Activated CD4-positive, alpha-beta T cell treated with anti-CD3 and anti-CD28 coated beads, Interleukin-2, amount 10 ng/mL, durations not matched to agents 7 days and 5 days (primary cell): ENCODE data around the gene SEMA3A. TPM values are rescaled to one million over a fixed set of nuclear protein-coding genes. Genes with fewer than 3 reads are reported as not detected.
A peak's percentile ranks its signal among the peaks of the same experiment; 100 is the strongest.

Experiments
- CTCF ChIA-PET: fragments of 350-600 bp; sonication (Branson Sonifier 250); formaldehyde crosslinking; loops from one replicate; lab custom pipeline; 2021; ENCODE audit warnings: antibody characterized with exemption; lab: Charles Lee
- POLR2A ChIA-PET: fragments of 350-600 bp; sonication (Branson Sonifier 250); formaldehyde crosslinking; loops from one replicate; lab custom pipeline; 2021; ENCODE audit warnings: antibody characterized with exemption; lab: Charles Lee
- DNase-seq: peaks from one replicate; pipeline ENCODE4 v3.0.0-alpha.2; 2020
- H3K27ac Mint-ChIP-seq: one replicate; pipeline ENCODE4 v1.8.0; 2021; ENCODE audit warnings: mild to moderate bottlenecking, moderate library complexity, mixed read lengths
- H3K27me3 Mint-ChIP-seq: one replicate; pipeline ENCODE4 v1.8.0; 2021; ENCODE audit warnings: mixed read lengths
- H3K36me3 Mint-ChIP-seq: one replicate; pipeline ENCODE4 v1.8.0; 2021; ENCODE audit warnings: low read depth, mixed read lengths
- H3K4me1 Mint-ChIP-seq: one replicate; pipeline ENCODE4 v1.8.0; 2021; ENCODE audit warnings: mixed read lengths
- H3K4me3 Mint-ChIP-seq: one replicate; pipeline ENCODE4 v1.8.0; 2021; ENCODE audit warnings: mild to moderate bottlenecking, moderate library complexity, mixed read lengths
- H3K9me3 Mint-ChIP-seq: one replicate; pipeline ENCODE4 v1.8.0; 2021; ENCODE audit warnings: mixed read lengths
- total RNA-seq, 2 experiments: library from RNA; stranded (reverse); gene quantifications; one replicate each; pipeline ENCODE4 v1.2.3, GENCODE V29; 2021

Gene SEMA3A
- total RNA-seq, 2 experiments from 2014 or later, result 1.3 to 1.4 TPM

- DNase-seq, result no peak
- POLR2A ChIA-PET, result no interaction called here
- H3K4me1 Mint-ChIP-seq, result no peaks in the 10 kb centered on the region
- H3K9me3 Mint-ChIP-seq, result peaks cover 2% of the 10 kb centered on the region
- CTCF ChIA-PET, result no interaction called here
- H3K27ac Mint-ChIP-seq, result no peak overlapping the region
- H3K36me3 Mint-ChIP-seq, result no peaks in the 10 kb centered on the region
- H3K27me3 Mint-ChIP-seq, result no peaks in the 10 kb centered on the region
- H3K4me3 Mint-ChIP-seq, result no peak overlapping the region
These were observed 84.2 kb downstream of the SEMA3A start for GRCh38 chr7:84110400-84110799.

- no peak overlapping the region for H3K4me3 Mint-ChIP-seq
- CTCF ChIA-PET, result no interaction called here
- POLR2A ChIA-PET, result no interaction called here
- no peak for DNase-seq
- H3K4me1 Mint-ChIP-seq, result no peaks in the 10 kb centered on the region
- no peaks in the 10 kb centered on the region for H3K36me3 Mint-ChIP-seq
- peaks cover 2% of the 10 kb centered on the region for H3K9me3 Mint-ChIP-seq
- no peaks in the 10 kb centered on the region for H3K27me3 Mint-ChIP-seq
- H3K27ac Mint-ChIP-seq, result no peak overlapping the region
These were observed 85.8 kb downstream of the SEMA3A start for GRCh38 chr7:84108787-84109186.

- CTCF ChIA-PET, result no interaction called here
- DNase-seq, result no peak
- Mint-ChIP-seq H3K27ac (no peak overlapping the region), H3K4me3 (no peak overlapping the region), H3K4me1 (no peaks in the 10 kb centered on the region), H3K36me3 (no peaks in the 10 kb centered on the region), H3K27me3 (no peaks in the 10 kb centered on the region), H3K9me3 (peaks cover 2% of the 10 kb centered on the region)
- POLR2A ChIA-PET, result no interaction called here
These were observed 86.5 kb downstream of the SEMA3A start for GRCh38 chr7:84108119-84108518.

- no peaks in the 10 kb centered on the region for H3K27me3 Mint-ChIP-seq
- H3K36me3 Mint-ChIP-seq, result no peaks in the 10 kb centered on the region
These were observed 87.3 kb downstream of the SEMA3A start for GRCh38 chr7:84107259-84107658.

GRCh38 chr7:84106291-84106690 lies 88.3 kb downstream of the SEMA3A start:
- CTCF ChIA-PET, result no interaction called here
- Mint-ChIP-seq H3K27ac (no peak overlapping the region), H3K9me3 (peaks cover 2% of the 10 kb centered on the region), H3K27me3 (no peaks in the 10 kb centered on the region), H3K36me3 (no peaks in the 10 kb centered on the region), H3K4me1 (no peaks in the 10 kb centered on the region), H3K4me3 (no peak overlapping the region)
- POLR2A ChIA-PET, result no interaction called here
- no peak for DNase-seq

More at GRCh38 chr7:84107259-84107658, 87.3 kb downstream of the SEMA3A start:
- DNase-seq, result no peak
- no peaks in the 10 kb centered on the region for H3K4me1 Mint-ChIP-seq
- no peak overlapping the region for H3K4me3 Mint-ChIP-seq
- CTCF ChIA-PET, result no interaction called here
- POLR2A ChIA-PET, result no interaction called here
- no peak overlapping the region for H3K27ac Mint-ChIP-seq
- H3K9me3 Mint-ChIP-seq, result peaks cover 2% of the 10 kb centered on the region

GRCh38 chr7:84105586-84105985 lies 89.0 kb downstream of the SEMA3A start:
- ChIA-PET CTCF (no interaction called here), POLR2A (no interaction called here)
- H3K27ac Mint-ChIP-seq, result no peak overlapping the region
- H3K9me3 Mint-ChIP-seq, result peaks cover 2% of the 10 kb centered on the region
- DNase-seq, result no peak
- no peaks in the 10 kb centered on the region for H3K27me3 Mint-ChIP-seq
- H3K4me1 Mint-ChIP-seq, result no peaks in the 10 kb centered on the region
- no peaks in the 10 kb centered on the region for H3K36me3 Mint-ChIP-seq
- H3K4me3 Mint-ChIP-seq, result no peak overlapping the region

- Mint-ChIP-seq H3K4me1 (no peaks in the 10 kb centered on the region), H3K36me3 (no peaks in the 10 kb centered on the region), H3K9me3 (peaks cover 2% of the 10 kb centered on the region), H3K27me3 (no peaks in the 10 kb centered on the region), H3K4me3 (no peak overlapping the region), H3K27ac (no peak overlapping the region)
- no peak for DNase-seq
- ChIA-PET CTCF (no interaction called here), POLR2A (no interaction called here)
These were observed 89.8 kb downstream of the SEMA3A start for GRCh38 chr7:84104826-84105225.

GRCh38 chr7:84102213-84102612 lies 92.4 kb downstream of the SEMA3A start:
- no peaks in the 10 kb centered on the region for H3K36me3 Mint-ChIP-seq
- peaks cover 4% of the 10 kb centered on the region for H3K9me3 Mint-ChIP-seq
- no peaks in the 10 kb centered on the region for H3K4me1 Mint-ChIP-seq
- ChIA-PET CTCF (no interaction called here), POLR2A (no interaction called here)
- H3K27me3 Mint-ChIP-seq, result no peaks in the 10 kb centered on the region
- no peak overlapping the region for H3K27ac Mint-ChIP-seq
- no peak overlapping the region for H3K4me3 Mint-ChIP-seq
- no peak for DNase-seq

GRCh38 chr7:84100866-84101265 lies 93.7 kb downstream of the SEMA3A start:
- DNase-seq, result no peak
- Mint-ChIP-seq H3K4me3 (no peak overlapping the region), H3K36me3 (no peaks in the 10 kb centered on the region), H3K27me3 (no peaks in the 10 kb centered on the region), H3K9me3 (peaks cover 4% of the 10 kb centered on the region), H3K27ac (no peak overlapping the region), H3K4me1 (peaks cover 3% of the 10 kb centered on the region)
- ChIA-PET POLR2A (no interaction called here), CTCF (no interaction called here)

GRCh38 chr7:84095971-84096370 lies 98.6 kb downstream of the SEMA3A start:
- Mint-ChIP-seq H3K27me3 (no peaks in the 10 kb centered on the region), H3K4me3 (no peak overlapping the region), H3K4me1 (peaks cover 39% of the 10 kb centered on the region), H3K9me3 (peaks cover 13% of the 10 kb centered on the region), H3K27ac (no peak overlapping the region), H3K36me3 (peaks cover 4% of the 10 kb centered on the region)
- ChIA-PET CTCF (no interaction called here), POLR2A (no interaction called here)
- no peak for DNase-seq

GRCh38 chr7:84092207-84092606 lies 102.4 kb downstream of the SEMA3A start:
- peak; percentile 46 for DNase-seq
- no peaks in the 10 kb centered on the region for H3K27me3 Mint-ChIP-seq
- peak overlapping the region; percentile 70 for H3K4me3 Mint-ChIP-seq

GRCh38 chr7:84091318-84091717 lies 103.3 kb downstream of the SEMA3A start:
- Mint-ChIP-seq H3K36me3 (peaks cover 8% of the 10 kb centered on the region), H3K4me1 (peaks cover 45% of the 10 kb centered on the region), H3K27me3 (no peaks in the 10 kb centered on the region), H3K27ac (peak overlapping the region; percentile 90), H3K4me3 (peak overlapping the region; percentile 38), H3K9me3 (peaks cover 11% of the 10 kb centered on the region)
- no peak for DNase-seq
- POLR2A ChIA-PET, result no interaction called here
- CTCF ChIA-PET, result no interaction called here

More at GRCh38 chr7:84092207-84092606, 102.4 kb downstream of the SEMA3A start:
- Mint-ChIP-seq H3K4me1 (peaks cover 48% of the 10 kb centered on the region), H3K9me3 (peaks cover 11% of the 10 kb centered on the region), H3K27ac (peak overlapping the region; percentile 90), H3K36me3 (peaks cover 8% of the 10 kb centered on the region)
- CTCF ChIA-PET, result no interaction called here
- POLR2A ChIA-PET, result no interaction called here

- H3K9me3 Mint-ChIP-seq, result peaks cover 6% of the 10 kb centered on the region
- ChIA-PET POLR2A (no interaction called here), CTCF (no interaction called here)
- DNase-seq, result no peak
- H3K36me3 Mint-ChIP-seq, result peaks cover 8% of the 10 kb centered on the region
- no peak overlapping the region for H3K27ac Mint-ChIP-seq
- no peak overlapping the region for H3K4me3 Mint-ChIP-seq
- peaks cover 37% of the 10 kb centered on the region for H3K4me1 Mint-ChIP-seq
- H3K27me3 Mint-ChIP-seq, result no peaks in the 10 kb centered on the region
These were observed 105.8 kb downstream of the SEMA3A start for GRCh38 chr7:84088802-84089201.

GRCh38 chr7:84085998-84086397 lies 108.6 kb downstream of the SEMA3A start:
- no peaks in the 10 kb centered on the region for H3K9me3 Mint-ChIP-seq
- peaks cover 18% of the 10 kb centered on the region for H3K4me1 Mint-ChIP-seq
- ChIA-PET CTCF (no interaction called here), POLR2A (interaction anchor here (0.6 kb wide), 1 partner anchor 108 kb away, joined by 3 read pairs; the partner anchor contains the start of gene SEMA3A)
- no peaks in the 10 kb centered on the region for H3K27me3 Mint-ChIP-seq
- no peak overlapping the region for H3K4me3 Mint-ChIP-seq
- DNase-seq, result no peak
- no peak overlapping the region for H3K27ac Mint-ChIP-seq
- peaks cover 7% of the 10 kb centered on the region for H3K36me3 Mint-ChIP-seq
